HG03565 (cell line): ENCODE measurements around the gene MRAS.
A peak's percentile ranks its signal among the peaks of the same experiment; 100 is the strongest.
"Not testable (repeated sequence)": the region's sequence is repeated elsewhere in the genome, so short reads cannot be mapped to it uniquely, and the experiment has no call there.

ENCODE experiments used
- ATAC-seq: cut with Tn5 transposase; IDR thresholded peaks from one replicate; pipeline ENCODE4 v1.9.1; 2021; ENCODE audit warnings: mild to moderate bottlenecking, moderate library complexity; ENCODE audit not compliant: unreplicated experiment

MRAS gene

GRCh38 chr3:138412821-138413551 is 64.6 kb downstream of the MRAS start:
- no peak for ATAC-seq

- ATAC-seq: not testable (repeated sequence)
Observed at GRCh38 chr3:138416236-138416635, 67.9 kb downstream of the MRAS start.

- peak; percentile 68 for ATAC-seq
Observed at GRCh38 chr3:138417559-138417982, 69.2 kb downstream of the MRAS start.

GRCh38 chr3:138418601-138419206 is 70.3 kb downstream of the MRAS start:
- no peak for ATAC-seq

GRCh38 chr3:138423316-138423715 is 74.9 kb downstream of the MRAS start:
- ATAC-seq: no peak

- ATAC-seq: no peak
Observed at GRCh38 chr3:138424323-138424722, 75.9 kb downstream of the MRAS start.

GRCh38 chr3:138426211-138426610 is 77.8 kb downstream of the MRAS start:
- no peak for ATAC-seq

- ATAC-seq: not testable (repeated sequence)
Observed at GRCh38 chr3:138426754-138427153, 78.4 kb downstream of the MRAS start.

GRCh38 chr3:138429665-138430064 is 81.3 kb downstream of the MRAS start:
- ATAC-seq: no peak

GRCh38 chr3:138432576-138433240 is 84.3 kb downstream of the MRAS start:
- ATAC-seq: no peak

- no peak for ATAC-seq
Observed at GRCh38 chr3:138433892-138434275, 85.5 kb downstream of the MRAS start.

GRCh38 chr3:138434276-138434874 is 86.0 kb downstream of the MRAS start, which contains the start of gene ESYT3:
Gene ESYT3, plus strand, starts transcription at chr3:138434616. Its CDS starts 183 bp downstream, at chr3:138434799.
- no peak for ATAC-seq

GRCh38 chr3:138434875-138435772 is 86.7 kb downstream of the MRAS start:
- ATAC-seq: no peak

- no peak for ATAC-seq
Observed at GRCh38 chr3:138435840-138436239, 87.5 kb downstream of the MRAS start.

GRCh38 chr3:138437281-138437680 is 88.9 kb downstream of the MRAS start:
- no peak for ATAC-seq

- no peak for ATAC-seq
Observed at GRCh38 chr3:138438896-138439295, 90.5 kb downstream of the MRAS start.

GRCh38 chr3:138439646-138440045 is 91.3 kb downstream of the MRAS start:
- ATAC-seq: no peak

- no peak for ATAC-seq
Observed at GRCh38 chr3:138440121-138440521, 91.7 kb downstream of the MRAS start.

- ATAC-seq: no peak
Observed at GRCh38 chr3:138440596-138440995, 92.2 kb downstream of the MRAS start.

- no peak for ATAC-seq
Observed at GRCh38 chr3:138441256-138441655, 92.9 kb downstream of the MRAS start.

GRCh38 chr3:138441742-138442141 is 93.4 kb downstream of the MRAS start:
- no peak for ATAC-seq
